Measurements from ENCODE around the gene UGDH. TPM values are rescaled to one million over a fixed set of nuclear protein-coding genes. Genes with fewer than 3 reads are reported as not detected.

The UGDH gene
- total and polyA plus RNA-seq, 10 of the 15 experiments (the other 5 are each of a cell fraction or from before 2014, with no cell fraction given), result 11.1 to 60.3 (median 26.8) TPM

GRCh38 chr4:39458505-39459300 is 68.5 kb downstream of the UGDH start, which contains the start of the genes LIAS and RPL9 (continued):
- TF ChIP-seq CBX3 (IDR thresholded peaks at IDR 0.05; ENCODE audit: borderline replicate concordance, low read depth), result no peak
- peak; percentile 56; the same call in 1 of the 2 replicates for TF ChIP-seq NFIC (IDR thresholded peaks at IDR 0.05; ENCODE audit: low read depth, low read length)
- TF ChIP-seq PAX5 (IDR thresholded peaks at IDR 0.05; ENCODE audit: borderline replicate concordance, low read depth, low read length), result peak; percentile 56; the same call in 1 of the 2 replicates
- peak; percentile 60 for TF ChIP-seq ZZZ3 (IDR thresholded peaks at IDR 0.05; ENCODE audit: control insufficient read depth, insufficient read length, low read depth)
- peak; percentile 99 for TF ChIP-seq TAF1 (IDR thresholded peaks at IDR 0.05; ENCODE audit: borderline replicate concordance, low read depth, low read length)
- TF ChIP-seq REST (IDR thresholded peaks at IDR 0.05; ENCODE audit: low read depth, low read length), result no peak
- peak; percentile 81 for TF ChIP-seq RELA (IDR thresholded peaks at IDR 0.05; ENCODE audit: borderline replicate concordance, partially characterized antibody)
- TF ChIP-seq STAT1 (conservative IDR thresholded peaks at IDR 0.05), result peak; percentile 82; the same call in 1 of the 2 replicates
- 0 out of 2 replicates have a peak, but pooled peaks have one; percentile 37 for TF ChIP-seq TCF3 (IDR thresholded peaks at IDR 0.05; ENCODE audit: borderline replicate concordance, insufficient read depth, low read depth, low read length)
- peak; percentile 57 for TF ChIP-seq KLF5 (IDR thresholded peaks at IDR 0.05; ENCODE audit: partially characterized antibody)
- TF ChIP-seq KAT2A (conservative IDR thresholded peaks at IDR 0.05; ENCODE audit: control insufficient read depth, low read depth, low read length), result peak; percentile 67; the same call in 1 of the 2 replicates
- TF ChIP-seq SP1 (IDR thresholded peaks at IDR 0.05; ENCODE audit: low read depth, low read length), result peak; percentile 91
- TF ChIP-seq BCL3 (IDR thresholded peaks at IDR 0.05; ENCODE audit: borderline replicate concordance, insufficient read depth, low read depth, low read length, poor library complexity, severe bottlenecking), result no peak
- TF ChIP-seq NBN (IDR thresholded peaks at IDR 0.05), result peak; percentile 99
- TF ChIP-seq SMARCA5 (IDR thresholded peaks at IDR 0.05), result no peak
- TF ChIP-seq EP300 (IDR thresholded peaks at IDR 0.05; ENCODE audit: borderline replicate concordance in 1 of 2, control insufficient read depth in 1 of 2, low read depth in 2 of 2, low read length in 2 of 2), result 0 out of 4 replicates have a peak, but pooled peaks of 1 of the 2 experiments have one; percentile 22
- no peak for TF ChIP-seq E4F1 (IDR thresholded peaks at IDR 0.05; ENCODE audit: borderline replicate concordance, partially characterized antibody)
- TF ChIP-seq FOXK2 (IDR thresholded peaks at IDR 0.05), result no peak; the same call in 1 of the 2 replicates
- peak; percentile 77 for TF ChIP-seq IKZF1 (conservative IDR thresholded peaks at IDR 0.05)
- TF ChIP-seq EED (IDR thresholded peaks at IDR 0.05; ENCODE audit: low read depth), result no peak; the same call in none of the 2 replicates
- TF ChIP-seq MEF2B (IDR thresholded peaks at IDR 0.05; ENCODE audit: partially characterized antibody, poor library complexity, severe bottlenecking), result no peak
- TF ChIP-seq RCOR1 (conservative IDR thresholded peaks at IDR 0.05; ENCODE audit: low read depth, low read length), result no peak
- TF ChIP-seq STAT3 (IDR thresholded peaks at IDR 0.05; ENCODE audit: low read depth, low read length), result peak; percentile 69; the same call in 1 of the 2 replicates

Data from GM12878 (cell line).